Hindlimb muscle (tissue), 1 donor: Measurements from ENCODE around the gene IFI27L1. TPM values are rescaled to one million over a fixed set of nuclear protein-coding genes. Genes with fewer than 3 reads are reported as not detected.

Source experiments
- DNase-seq: peaks from one replicate; pipeline ENCODE4 v3.0.0-alpha.2; 2013
- polyA plus RNA-seq: library from polyadenylated mRNA; unstranded; fragments of 120-200 nt; gene quantifications from one replicate; pipeline ENCODE4 v1.2.1, GENCODE V29; 2013; ENCODE audit not compliant: insufficient read length

The IFI27L1 gene
- polyA plus RNA-seq, 1 donor, result 11.6 TPM

GRCh38 chr14:94081386-94081820 is 293 bp downstream of the IFI27L1 start:
- DNase-seq, result no peak

DNA sequence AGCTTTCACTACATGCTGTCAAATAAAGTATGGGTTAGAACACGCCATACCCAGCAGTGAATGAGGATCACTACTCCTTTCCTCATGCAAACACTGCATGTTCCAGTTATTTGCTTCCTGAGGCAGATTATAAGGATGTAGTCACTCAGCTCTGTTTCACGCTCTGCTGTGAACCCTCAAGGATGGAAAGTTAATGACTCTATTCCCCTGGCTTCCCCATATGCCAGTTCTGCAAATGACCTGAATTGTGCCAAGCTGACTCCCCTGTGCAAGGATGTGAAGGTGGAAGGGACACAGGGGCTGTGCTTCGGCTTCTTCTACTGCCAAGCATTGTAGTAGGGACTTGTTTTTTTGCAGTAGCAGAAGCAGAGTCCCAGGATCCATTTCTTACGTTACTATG is 6.8 kb downstream of the IFI27L1 start:
- no peak for DNase-seq

- no peak for DNase-seq
Observed at GRCh38 chr14:94088516-94088915, 7.4 kb downstream of the IFI27L1 start.

DNA sequence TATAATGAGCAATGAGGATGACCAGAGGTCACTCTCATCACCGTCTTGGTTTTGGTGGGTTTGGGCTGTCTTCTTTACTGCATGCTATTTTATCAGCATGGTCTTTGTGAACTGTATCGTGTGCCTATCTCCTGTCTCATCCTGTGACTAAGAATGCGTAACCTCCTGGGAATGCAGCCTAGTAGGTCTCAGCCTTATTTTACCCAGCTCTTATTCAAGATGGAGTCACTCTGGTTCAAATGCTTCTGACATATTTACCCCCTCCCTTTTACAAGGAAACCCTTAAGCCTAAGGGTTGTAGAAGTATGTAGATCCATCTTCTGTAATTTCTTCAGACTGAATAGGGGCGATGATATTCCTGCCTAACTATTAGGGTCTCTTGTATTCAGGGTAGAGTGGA is 8.4 kb downstream of the IFI27L1 start:
- no peak for DNase-seq

- DNase-seq, result no peak
Observed at GRCh38 chr14:94093418-94093817, 12.3 kb downstream of the IFI27L1 start.

DNA sequence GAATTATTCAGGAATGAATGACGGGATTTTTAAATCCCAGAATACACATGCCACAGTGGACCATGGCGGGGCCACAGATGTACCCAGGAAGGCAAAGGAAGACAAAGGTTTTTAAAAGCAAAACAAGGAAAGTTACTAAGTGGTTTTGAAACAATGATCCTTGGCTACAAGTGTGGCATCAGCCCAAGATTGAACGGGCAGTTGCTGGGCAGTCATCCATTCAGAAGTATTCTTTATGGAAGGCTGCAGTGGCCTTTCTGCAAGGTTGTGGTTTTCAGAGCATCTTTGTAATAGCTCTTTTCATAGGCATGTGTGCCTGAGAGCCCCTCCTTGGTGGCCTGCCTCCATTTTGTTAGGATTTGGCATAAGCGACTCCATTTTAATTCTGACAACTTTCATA is 16.0 kb downstream of the IFI27L1 start:
- DNase-seq, result no peak

- DNase-seq, result no peak
Observed at GRCh38 chr14:94098326-94098992, 17.3 kb downstream of the IFI27L1 start.

DNA sequence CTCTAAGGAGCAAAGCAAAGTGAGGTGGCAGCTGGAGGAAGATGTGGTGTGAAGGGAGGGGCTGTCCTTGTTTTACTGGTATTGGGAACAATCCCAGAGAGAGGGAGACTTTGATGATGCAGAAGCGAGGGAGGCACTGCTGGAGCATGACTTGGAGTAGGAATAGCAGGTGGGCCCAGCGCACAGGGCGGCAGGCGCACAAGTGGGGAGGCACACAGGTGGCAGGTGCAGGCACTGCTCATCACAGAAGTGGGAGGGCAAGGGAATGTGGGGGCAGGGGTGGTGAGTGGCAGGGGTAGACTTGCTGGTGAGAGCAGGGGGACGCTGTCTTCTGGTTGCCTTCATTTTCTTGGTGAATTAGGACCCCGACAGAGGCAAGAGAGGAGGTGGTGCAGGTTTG is 17.9 kb downstream of the IFI27L1 start:
- DNase-seq, result no peak

GRCh38 chr14:94100847-94101246 is 19.7 kb downstream of the IFI27L1 start:
- DNase-seq, result no peak

GRCh38 chr14:94101748-94102147 is 20.6 kb downstream of the IFI27L1 start:
- DNase-seq, result no peak

GRCh38 chr14:94102768-94103482 is 21.8 kb downstream of the IFI27L1 start:
- DNase-seq, result no peak

- no peak for DNase-seq
Observed at GRCh38 chr14:94103554-94104150, 22.5 kb downstream of the IFI27L1 start.

DNA sequence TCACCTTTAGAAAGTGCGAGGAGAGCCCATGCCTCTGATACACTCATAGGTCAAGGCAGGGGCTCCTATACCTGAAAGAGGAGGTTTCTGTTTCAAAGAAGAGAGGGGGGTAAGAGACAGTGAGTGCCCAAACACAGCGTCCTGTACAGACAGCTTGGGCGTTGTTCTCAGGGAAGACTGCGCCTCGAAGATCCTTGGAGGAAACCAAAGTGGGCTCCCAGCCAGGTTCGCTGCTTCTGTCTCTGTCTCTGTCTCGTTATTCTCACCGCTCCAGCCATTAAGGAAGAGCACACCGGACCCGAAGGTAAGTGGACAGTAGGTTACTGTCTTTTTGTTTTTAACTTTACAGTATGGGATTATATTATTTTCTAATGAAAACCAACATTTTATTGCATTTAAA is 23.6 kb downstream of the IFI27L1 start:
- no peak for DNase-seq

DNA sequence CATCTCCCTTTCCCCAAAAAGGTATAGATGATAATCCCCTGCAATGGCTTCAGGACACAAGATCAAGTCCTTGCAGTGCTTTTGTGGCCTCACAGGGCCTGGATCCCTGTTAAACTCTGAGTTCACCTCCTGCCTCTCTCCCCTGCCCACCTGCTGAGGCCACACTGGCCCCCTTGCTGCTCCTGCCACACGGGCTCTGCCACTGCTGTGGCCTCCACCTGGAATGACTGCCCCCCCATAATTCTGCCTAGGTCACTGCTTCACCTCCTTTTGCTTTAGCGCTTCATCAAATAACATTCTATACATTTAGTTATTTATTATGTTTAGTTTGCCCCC is 28.8 kb downstream of the IFI27L1 start:
- no peak for DNase-seq

DNA sequence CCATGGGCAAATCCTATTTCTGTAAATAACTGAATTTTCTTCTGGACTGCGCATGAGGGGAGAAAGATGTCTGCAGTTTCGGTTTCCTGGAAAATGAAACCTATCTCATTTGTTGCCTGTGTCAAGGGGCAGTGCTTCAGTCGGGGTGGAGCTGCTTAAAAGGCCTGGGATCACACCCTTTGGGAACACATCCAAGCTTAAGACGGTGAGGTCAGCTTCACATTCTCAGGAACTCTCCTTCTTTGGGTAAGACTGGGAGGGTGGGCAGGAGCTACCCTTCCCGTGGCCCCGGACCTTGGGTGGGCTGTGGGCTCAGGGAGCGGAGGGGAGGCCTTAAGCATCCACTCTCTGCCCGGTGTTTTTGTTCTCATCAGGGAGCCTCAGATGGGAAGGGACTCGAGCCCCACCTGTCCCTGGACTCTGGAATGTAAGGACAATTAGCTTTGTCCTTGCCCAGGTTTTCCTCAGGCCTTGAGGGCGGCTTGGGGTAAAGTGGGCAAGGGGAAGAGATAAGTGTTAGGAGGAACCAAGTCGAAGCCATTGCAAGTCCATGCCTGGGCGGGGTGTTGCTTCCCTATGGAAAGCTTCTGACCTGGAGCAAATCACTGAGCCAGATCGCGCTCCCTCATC is 29.6 kb downstream of the IFI27L1 start, which contains the start of gene IFI27:
TSS of gene IFI27 (plus strand) at position 185 of the 630 bp plus-strand sequence.
- no peak for DNase-seq

DNA sequence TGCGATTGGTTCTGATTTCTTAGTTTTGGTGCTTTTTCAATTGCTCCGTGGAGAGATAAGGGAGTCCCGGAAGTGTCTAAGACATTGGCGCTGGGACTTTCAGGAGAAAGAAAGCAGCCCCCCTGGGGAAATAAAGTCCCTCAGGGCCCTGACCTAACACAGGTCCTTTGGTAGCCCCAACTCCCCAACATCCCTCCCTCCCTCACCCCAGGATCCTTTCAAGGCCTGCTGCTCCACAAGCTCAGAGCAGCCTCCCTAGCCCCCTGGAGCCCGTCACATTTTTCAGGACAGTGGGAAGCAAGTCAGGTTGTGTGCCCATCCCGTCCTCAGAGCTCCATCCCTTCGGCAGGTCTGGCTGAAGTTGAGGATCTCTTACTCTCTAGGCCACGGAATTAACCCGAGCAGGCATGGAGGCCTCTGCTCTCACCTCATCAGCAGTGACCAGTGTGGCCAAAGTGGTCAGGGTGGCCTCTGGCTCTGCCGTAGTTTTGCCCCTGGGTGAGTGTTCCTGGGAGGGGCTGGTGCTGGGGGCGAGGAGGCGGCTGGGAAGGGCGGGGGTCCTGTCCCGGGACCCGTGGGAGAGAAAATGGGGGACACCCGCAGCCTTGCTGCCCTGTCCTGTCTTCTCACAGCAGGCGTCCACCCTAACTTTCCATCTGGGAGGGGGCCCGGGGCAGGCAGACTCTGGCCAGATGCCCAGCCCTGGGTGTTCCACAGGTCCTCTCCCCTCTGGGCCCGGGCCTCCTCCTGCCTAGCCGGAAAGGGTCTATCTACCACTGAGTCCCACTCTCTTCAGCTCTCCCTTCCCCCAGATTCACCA is 30.4 kb downstream of the IFI27L1 start:
- DNase-seq, result no peak

GRCh38 chr14:94112513-94113063 is 31.5 kb downstream of the IFI27L1 start:
- no peak for DNase-seq

- no peak for DNase-seq
Observed at GRCh38 chr14:94113073-94113472, 32.0 kb downstream of the IFI27L1 start.

DNA sequence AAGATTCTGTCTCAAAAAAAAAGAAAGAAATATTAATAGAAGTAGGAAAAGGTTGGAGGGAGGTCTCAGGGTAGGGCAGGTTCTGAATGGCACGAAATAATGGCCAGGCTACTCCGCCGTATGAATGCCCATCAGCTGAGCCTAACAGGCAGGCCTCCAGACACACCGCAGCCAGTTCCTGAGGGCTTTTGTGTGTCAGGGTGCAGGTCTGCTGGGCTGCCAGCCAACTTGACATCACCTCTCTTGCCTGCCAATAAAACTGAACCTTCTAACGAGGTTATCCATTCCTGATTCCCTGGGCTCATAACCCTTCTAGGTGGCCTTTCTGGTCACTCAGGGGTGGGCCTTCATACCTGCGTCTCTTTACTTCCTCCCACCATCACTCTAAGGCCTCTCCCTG is 32.4 kb downstream of the IFI27L1 start:
- DNase-seq, result no peak

GRCh38 chr14:94113908-94114588 is 32.9 kb downstream of the IFI27L1 start:
- DNase-seq, result no peak

- DNase-seq, result no peak
Observed at GRCh38 chr14:94114589-94115057, 33.5 kb downstream of the IFI27L1 start.
